WI38 (cell line): ENCODE results near the gene SDC3.

ENCODE experiments used
- H3K4me3 ChIP-seq: 2 replicates; pipeline ENCODE4 v1.5.1; 2011; ENCODE audit warnings: low read depth, mild to moderate bottlenecking, control low read depth, low read length
- TF ChIP-seq, protein P1 (sequence below): IDR thresholded peaks from 2 replicates; pipeline ENCODE4 v1.5.1; 2012; ENCODE audit warnings: low read depth, mild to moderate bottlenecking, control low read depth, low read length

SDC3 gene

DNA sequence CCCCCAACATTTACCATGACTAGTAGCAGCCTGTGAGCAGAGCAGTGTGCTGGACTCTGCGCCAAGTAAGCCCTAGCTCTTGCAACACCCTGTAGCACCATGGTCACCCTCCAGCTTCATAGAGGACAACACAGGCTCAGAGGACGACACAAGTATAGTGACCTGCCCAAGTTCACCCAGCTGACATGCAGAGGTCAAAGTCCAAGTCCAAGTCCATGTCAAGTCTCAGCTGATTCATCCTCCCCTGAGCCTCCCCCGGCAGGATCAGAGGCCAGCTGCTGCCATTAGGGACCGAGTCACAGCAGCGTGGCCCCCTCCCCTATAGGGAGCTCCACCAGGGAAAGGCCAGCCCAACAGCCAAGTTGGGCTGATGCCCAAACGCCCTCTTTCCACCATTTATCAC, 15.9 kb downstream of the SDC3 start:
- TF ChIP-seq, protein P1, sequence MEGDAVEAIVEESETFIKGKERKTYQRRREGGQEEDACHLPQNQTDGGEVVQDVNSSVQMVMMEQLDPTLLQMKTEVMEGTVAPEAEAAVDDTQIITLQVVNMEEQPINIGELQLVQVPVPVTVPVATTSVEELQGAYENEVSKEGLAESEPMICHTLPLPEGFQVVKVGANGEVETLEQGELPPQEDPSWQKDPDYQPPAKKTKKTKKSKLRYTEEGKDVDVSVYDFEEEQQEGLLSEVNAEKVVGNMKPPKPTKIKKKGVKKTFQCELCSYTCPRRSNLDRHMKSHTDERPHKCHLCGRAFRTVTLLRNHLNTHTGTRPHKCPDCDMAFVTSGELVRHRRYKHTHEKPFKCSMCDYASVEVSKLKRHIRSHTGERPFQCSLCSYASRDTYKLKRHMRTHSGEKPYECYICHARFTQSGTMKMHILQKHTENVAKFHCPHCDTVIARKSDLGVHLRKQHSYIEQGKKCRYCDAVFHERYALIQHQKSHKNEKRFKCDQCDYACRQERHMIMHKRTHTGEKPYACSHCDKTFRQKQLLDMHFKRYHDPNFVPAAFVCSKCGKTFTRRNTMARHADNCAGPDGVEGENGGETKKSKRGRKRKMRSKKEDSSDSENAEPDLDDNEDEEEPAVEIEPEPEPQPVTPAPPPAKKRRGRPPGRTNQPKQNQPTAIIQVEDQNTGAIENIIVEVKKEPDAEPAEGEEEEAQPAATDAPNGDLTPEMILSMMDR, result no peak
- no peak overlapping the region for H3K4me3 ChIP-seq

- H3K4me3 ChIP-seq, result no peak overlapping the region
- TF ChIP-seq, protein P1, result no peak
These were observed 17.4 kb downstream of the SDC3 start for GRCh38 chr1:30891227-30891552.

DNA sequence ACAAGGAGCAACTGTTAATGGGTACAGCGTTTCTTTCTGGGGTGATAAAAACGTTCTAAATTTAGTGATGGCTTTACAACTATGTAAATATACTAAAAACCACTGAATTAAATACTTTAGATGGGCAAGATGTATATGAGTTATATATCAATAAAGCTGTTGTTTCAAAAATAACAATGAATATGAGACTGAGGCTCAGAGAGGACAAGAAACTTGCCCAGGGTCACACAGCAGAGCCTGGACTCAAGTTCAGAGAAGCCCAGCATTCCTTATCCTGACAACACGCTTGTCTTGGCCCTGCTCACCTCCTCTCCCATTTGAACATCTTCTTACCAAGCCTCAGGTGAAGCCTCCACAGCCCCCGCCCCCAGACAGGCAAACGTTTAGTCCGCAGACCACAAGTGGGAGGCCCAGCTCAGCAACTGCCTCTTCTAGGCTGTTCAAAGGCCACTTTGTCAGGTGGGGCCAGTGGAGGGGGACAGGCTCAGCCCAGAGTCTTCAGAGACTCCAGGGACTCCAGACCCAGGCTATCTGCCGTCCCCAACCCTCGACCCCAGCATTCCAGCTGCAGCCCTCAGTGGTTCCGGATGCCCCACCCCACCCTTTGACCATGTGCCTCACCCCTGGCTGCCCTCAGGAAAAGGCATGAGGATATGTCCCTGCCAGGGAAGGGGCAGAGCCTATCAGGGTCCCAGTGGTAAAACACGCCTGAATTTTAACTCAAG, 17.9 kb downstream of the SDC3 start:
- H3K4me3 ChIP-seq, result no peak overlapping the region
- TF ChIP-seq, protein P1, result no peak

DNA sequence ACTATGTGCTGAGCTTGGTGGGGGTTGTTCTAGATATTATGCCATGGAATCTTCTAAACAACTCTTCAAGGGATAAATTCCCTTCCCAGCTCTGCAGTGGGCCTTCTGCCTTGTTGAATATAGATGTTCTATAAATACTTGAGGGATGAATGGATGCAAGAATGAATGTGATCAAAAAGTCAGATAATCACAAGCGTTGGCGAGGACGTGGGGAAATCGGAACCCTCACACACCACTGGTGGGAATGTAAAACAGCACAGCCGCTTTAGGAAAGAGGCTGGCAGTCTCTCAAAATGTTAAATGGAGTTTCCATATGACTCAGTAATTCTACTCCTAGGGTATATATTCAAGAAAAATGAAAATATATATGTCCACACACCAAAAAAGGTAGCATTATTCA, 19.0 kb downstream of the SDC3 start:
- H3K4me3 ChIP-seq, result no peak overlapping the region

DNA sequence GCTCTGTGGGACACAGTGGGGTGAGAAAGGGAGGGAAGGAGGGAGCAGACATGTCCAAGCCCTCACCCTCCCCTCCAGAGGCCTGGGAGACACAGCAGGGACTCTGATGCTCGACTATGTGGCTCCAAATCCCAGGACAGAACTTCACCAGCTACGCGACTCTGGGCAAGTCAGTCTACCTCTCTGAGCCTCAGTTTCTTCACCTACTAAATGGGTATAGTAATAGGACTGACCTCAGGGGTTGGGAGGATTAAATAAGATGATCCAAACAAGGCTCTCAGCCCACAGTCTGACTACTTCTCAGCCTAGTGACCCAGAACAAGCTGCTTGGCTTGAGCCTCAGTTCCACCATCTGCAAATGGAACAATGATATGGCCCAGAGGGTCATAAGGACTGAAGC, 19.6 kb downstream of the SDC3 start:
- TF ChIP-seq, protein P1, result no peak
- H3K4me3 ChIP-seq, result 0 out of 2 replicates have a peak overlapping the region, but pooled peaks have one; percentile 8

More for the DNA sequence above, 19.0 kb downstream of the SDC3 start:
- TF ChIP-seq, protein P1, result no peak

DNA sequence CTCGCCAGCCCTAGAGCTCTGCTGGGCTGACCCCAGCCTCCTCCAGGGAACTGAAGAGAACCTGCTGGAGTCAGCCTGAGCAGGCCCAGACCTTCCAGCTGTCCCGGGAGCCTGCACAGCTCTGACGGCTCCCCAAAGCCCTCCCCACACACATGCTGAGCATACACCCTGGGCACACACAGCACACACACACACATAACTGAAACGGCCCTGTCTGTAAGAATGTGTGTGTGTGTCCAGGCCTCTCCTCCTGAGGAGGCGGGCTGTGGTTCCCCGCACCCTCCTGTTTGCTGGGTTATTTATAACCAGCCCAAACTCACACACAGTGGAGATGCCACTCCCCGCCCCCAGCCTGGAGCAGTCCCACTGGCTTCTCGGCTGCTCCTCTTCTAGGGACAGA, 20.2 kb downstream of the SDC3 start:
- TF ChIP-seq, protein P1, result no peak
- 0 out of 2 replicates have a peak overlapping the region, but pooled peaks have one; percentile 8 for H3K4me3 ChIP-seq

DNA sequence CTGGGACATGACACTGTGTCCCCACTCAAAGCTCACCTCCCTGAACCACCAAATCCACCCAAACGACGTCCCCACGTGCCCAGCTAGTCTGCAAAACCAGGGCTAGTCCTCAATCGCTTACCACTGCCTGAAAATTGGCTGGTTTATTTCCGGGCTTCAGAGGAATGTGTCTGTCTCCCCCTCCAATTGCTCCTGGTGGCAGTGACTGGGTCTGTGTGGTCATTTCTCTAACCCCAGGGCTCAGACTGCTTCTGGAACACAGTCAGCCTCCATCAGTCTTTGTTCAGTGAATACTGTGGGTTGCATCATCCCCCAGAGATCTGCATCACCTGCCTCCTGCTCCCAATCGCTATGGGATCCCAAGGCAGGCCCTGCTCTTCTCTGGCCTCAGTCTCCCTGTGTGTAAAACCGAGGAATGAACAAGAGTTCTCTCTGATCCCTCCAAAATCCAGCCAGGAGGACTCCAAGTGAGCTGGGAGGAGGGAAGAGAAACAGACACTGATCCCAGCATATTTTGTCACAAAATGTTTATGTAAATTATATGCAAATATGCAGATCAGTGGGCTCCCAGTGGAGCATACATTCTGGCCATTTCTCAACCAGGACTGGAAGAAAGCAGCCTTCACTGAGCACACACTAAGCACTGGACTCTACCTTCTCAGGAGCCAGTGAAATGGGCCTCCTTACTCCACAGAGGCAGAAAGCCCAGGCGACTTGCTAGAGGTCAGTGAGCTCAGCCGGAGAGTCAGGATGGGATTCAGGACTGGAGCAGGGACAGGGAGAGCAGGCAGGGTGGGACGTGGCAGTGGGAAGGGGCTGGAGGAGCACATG, 20.9 kb downstream of the SDC3 start:
- H3K4me3 ChIP-seq, result no peak overlapping the region
- TF ChIP-seq, protein P1, result no peak
